GM18951 (cell line): ENCODE measurements around the gene ZRANB3.

Experiments
- POLR2A ChIP-seq: IDR thresholded peaks from 4 replicates; pipeline ENCODE4 v1.6.1; 2011; ENCODE audit warnings: mild to moderate bottlenecking; ENCODE audit not compliant: insufficient read length, insufficient read depth; ENCODE audit errors: extremely low read depth
- in situ Hi-C: fragments of 300-500 bp; cut with MboI; formaldehyde crosslinking; loops from one replicate; pipeline ENCODE4 v1.12.0; 2022; ENCODE audit warnings: low sequenced_read_pairs, mixed read lengths, inconsistent platforms; ENCODE audit not compliant: unreplicated experiment

ZRANB3 gene

GRCh38 chr2:135163306-135163705 lies 367.7 kb downstream of the ZRANB3 start:
- in situ Hi-C loops = no loop called here
- TF ChIP-seq POLR2A = no peak

GRCh38 chr2:135162786-135163185 lies 368.2 kb downstream of the ZRANB3 start:
- in situ Hi-C loops = no loop called here

GRCh38 chr2:135162377-135162776 lies 368.6 kb downstream of the ZRANB3 start:
- no peak for TF ChIP-seq POLR2A
- in situ Hi-C loops = no loop called here

More at GRCh38 chr2:135162786-135163185, 368.2 kb downstream of the ZRANB3 start:
- no peak for TF ChIP-seq POLR2A

- TF ChIP-seq POLR2A = no peak
- in situ Hi-C loops = no loop called here
These were observed 371.8 kb downstream of the ZRANB3 start for GRCh38 chr2:135159191-135159590.

GRCh38 chr2:135157856-135158255 lies 373.2 kb downstream of the ZRANB3 start:
- in situ Hi-C loops = no loop called here
- TF ChIP-seq POLR2A = no peak

GRCh38 chr2:135154962-135155361 lies 376.1 kb downstream of the ZRANB3 start:
- no peak for TF ChIP-seq POLR2A
- in situ Hi-C loops = no loop called here

- no peak for TF ChIP-seq POLR2A
- in situ Hi-C loops = no loop called here
These were observed 378.7 kb downstream of the ZRANB3 start for GRCh38 chr2:135152361-135152760.

- in situ Hi-C loops = no loop called here
- no peak for TF ChIP-seq POLR2A
These were observed 379.4 kb downstream of the ZRANB3 start for GRCh38 chr2:135151615-135152014.

- no peak for TF ChIP-seq POLR2A
- in situ Hi-C loops = no loop called here
These were observed 380.3 kb downstream of the ZRANB3 start for GRCh38 chr2:135150725-135151124.

- TF ChIP-seq POLR2A = no peak
- in situ Hi-C loops = no loop called here
These were observed 381.8 kb downstream of the ZRANB3 start for GRCh38 chr2:135149251-135149650.

GRCh38 chr2:135144343-135144742 lies 386.7 kb downstream of the ZRANB3 start:
- in situ Hi-C loops = no loop called here
- TF ChIP-seq POLR2A = no peak

GRCh38 chr2:135142323-135142722 lies 388.7 kb downstream of the ZRANB3 start:
- in situ Hi-C loops = no loop called here
- TF ChIP-seq POLR2A = no peak

- TF ChIP-seq POLR2A = no peak
- in situ Hi-C loops = no loop called here
These were observed 390.4 kb downstream of the ZRANB3 start for GRCh38 chr2:135140606-135141005.

- in situ Hi-C loops = no loop called here
- no peak for TF ChIP-seq POLR2A
These were observed 398.7 kb downstream of the ZRANB3 start for GRCh38 chr2:135132314-135132713.

GRCh38 chr2:135130751-135131150 lies 400.3 kb downstream of the ZRANB3 start:
- no peak for TF ChIP-seq POLR2A
- in situ Hi-C loops = no loop called here
